DMS114 treated with DMSO at 0.1 percent for 48 hours (cell line): Measurements from ENCODE around the gene JAK1.

Experiments used
- DNase-seq: peaks from one replicate; lab custom pipeline; 2025; ENCODE audit not compliant: unreplicated experiment; lab: John Stamatoyannopoulos, UW

The JAK1 gene

DNA sequence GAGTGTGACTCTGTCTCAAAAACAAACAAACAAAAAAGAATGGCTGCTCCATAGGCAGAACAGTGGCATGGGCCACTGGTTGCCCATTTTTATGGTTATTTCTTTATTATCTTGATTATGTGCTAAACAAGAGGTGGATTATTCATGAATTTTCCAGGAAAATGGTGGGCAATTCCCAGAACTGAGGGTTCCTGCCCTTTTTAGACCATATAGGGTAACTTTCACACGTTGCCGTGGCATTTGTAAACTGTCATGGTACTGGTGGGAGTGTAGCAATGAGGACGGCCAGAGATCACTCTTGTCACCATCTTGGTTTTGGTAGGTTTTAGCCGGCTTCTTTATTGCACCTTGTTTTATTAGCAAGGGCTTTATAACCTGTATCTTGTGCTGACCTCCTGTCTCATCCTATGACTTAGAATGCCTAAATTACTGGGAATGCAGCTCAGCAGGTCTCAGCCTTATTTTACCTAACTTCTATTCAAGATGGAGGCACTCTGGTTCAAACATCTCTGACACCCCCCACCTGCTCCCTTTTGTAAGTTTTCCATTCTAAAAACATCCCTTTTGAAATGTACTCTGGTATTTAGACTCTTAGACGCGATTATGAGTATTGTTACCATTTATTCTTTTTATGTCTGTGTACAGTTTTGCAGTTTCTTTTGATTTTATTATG lies 164.4 kb downstream of the JAK1 start:
- no peak for DNase-seq

DNA sequence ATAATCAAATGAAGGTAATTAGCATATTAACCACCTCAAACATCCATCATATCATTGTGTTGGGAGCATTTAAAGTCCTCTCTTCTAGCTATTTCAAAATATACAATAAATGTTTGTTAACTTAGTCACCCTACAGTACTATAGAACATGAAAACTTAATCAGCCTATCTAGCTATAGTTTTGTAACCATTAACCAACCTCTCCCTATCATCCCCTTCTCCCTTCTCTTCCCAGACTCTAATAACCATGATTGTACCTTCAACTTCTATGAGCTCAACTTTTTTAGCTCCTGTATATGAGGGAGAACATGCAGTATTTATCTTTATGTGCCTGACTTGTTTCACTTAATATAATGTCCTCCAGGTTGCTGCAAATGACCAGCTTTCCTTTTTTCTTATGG lies 167.5 kb downstream of the JAK1 start:
- no peak for DNase-seq

DNA sequence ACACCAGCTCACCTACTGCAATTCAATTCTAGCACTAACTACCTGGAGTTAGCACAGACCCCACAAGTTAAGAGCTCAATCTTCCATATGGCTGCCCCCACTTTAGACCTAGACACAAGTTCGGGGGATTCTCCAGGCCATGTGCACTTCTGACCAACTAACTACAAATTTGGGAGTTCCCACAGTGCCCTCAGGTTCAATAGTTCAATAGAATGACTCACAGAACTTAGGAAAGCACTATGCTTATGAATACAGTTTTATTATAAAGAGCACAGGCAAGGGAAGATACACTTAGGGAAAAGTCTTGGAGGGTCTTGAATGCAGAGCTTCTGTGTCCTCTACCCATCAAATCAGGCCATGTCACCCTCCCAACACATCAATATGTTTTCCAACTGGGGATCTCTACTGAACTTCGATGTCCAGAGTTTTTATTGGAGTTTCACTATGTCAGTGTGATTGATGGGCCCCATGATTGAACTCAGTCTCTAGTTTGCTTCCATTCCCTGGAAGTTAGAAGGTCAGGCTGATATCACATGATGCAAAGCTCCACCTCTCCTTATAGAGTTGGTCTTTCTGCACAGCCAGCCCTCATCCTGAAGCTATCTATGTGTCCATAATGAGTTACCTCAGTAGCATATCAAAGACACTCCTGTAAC lies 175.4 kb downstream of the JAK1 start:
- no peak for DNase-seq
